ENCODE measurements around the gene OMA1.

The OMA1 gene

GRCh38 chr1:58546520-58547308 lies at the start of gene OMA1:
Gene OMA1, minus strand, starts transcription at chr1:58546726. Its CDS starts 7,432 bp downstream, at chr1:58539294.
- Histone ChIP-seq H3K27me3 (no peaks in the 10 kb centered on the region), H3K4me1 (peaks cover 0 to 12% (median 3%) of the 10 kb centered on the region in 4 donors), H3K9me3 (no peaks in the 10 kb centered on the region), H3K36me3 (no peaks in the 10 kb centered on the region), H3K27ac (peak within 1 kb of the TSS; percentile 99 to 100), H3K4me3 (peak within 1 kb of the TSS; percentile 77 to 95)
- DNase-seq: peak; percentile 96 to 99
- TF ChIP-seq CTCF (IDR thresholded peaks at IDR 0.05): peak; percentile 96 to 98
- intact Hi-C loops (cut with DNase I; ENCODE audit: low total_unique reads): loop anchor here (5.0 kb wide), 2 partner anchors 34 to 36 kb away; no protein-coding TSS in a partner anchor

DNA sequence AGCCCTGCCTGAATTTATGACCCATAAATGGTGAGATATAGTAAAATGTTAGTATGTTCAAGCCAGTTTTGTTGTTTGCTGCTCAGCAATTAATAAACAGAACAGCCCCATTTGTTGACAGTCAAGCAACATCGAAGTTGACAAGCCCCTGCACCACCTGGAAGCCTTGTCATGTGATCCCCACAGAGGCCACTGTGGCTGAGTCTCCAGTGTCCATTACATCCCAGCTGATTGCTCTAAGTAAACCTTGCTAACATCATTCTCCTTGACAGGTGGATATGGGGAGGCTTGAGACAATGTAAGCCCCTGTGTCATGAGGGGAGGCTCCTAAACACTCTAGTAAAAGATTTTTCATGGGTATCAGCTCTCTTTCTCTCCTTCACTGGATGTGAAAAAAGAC lies 48.0 kb upstream of the OMA1 start:
- Histone ChIP-seq H3K27ac (peak overlapping the region in 1 of 2 donors; percentile 16), H3K4me3 (no peak overlapping the region), H3K36me3 (no peaks in the 10 kb centered on the region), H3K4me1 (peaks cover 0 to 30% (median 22%) of the 10 kb centered on the region in 4 donors), H3K27me3 (no peaks in the 10 kb centered on the region), H3K9me3 (no peaks in the 10 kb centered on the region)
- DNase-seq: no peak
- TF ChIP-seq CTCF (IDR thresholded peaks at IDR 0.05): no peak
- intact Hi-C loops (cut with DNase I; ENCODE audit: low total_unique reads): no loop called here

- intact Hi-C loops (cut with DNase I; ENCODE audit: low total_unique reads): no loop called here
- peak; percentile 58 to 90 for DNase-seq
- Histone ChIP-seq H3K27ac (peak overlapping the region; percentile 59 to 72), H3K36me3 (no peaks in the 10 kb centered on the region), H3K9me3 (no peaks in the 10 kb centered on the region), H3K4me3 (no peak overlapping the region), H3K4me1 (peaks cover 0 to 30% (median 22%) of the 10 kb centered on the region in 4 donors), H3K27me3 (no peaks in the 10 kb centered on the region)
- no peak for TF ChIP-seq CTCF (IDR thresholded peaks at IDR 0.05)
These were observed 46.1 kb upstream of the OMA1 start for GRCh38 chr1:58592522-58593134.

- H3K36me3 ChIP-seq: no peaks in the 10 kb centered on the region
- intact Hi-C loops (cut with DNase I; ENCODE audit: low total_unique reads): no loop called here
- no peak for DNase-seq
- H3K4me1 ChIP-seq: peaks cover 0 to 28% (median 22%) of the 10 kb centered on the region in 4 donors
- no peaks in the 10 kb centered on the region for H3K27me3 ChIP-seq
- H3K4me3 ChIP-seq: no peak overlapping the region
- peak overlapping the region; percentile 59 to 72 for H3K27ac ChIP-seq
- no peak for TF ChIP-seq CTCF (IDR thresholded peaks at IDR 0.05)
- H3K9me3 ChIP-seq: no peaks in the 10 kb centered on the region
These were observed 45.3 kb upstream of the OMA1 start for GRCh38 chr1:58591806-58592205.

DNA sequence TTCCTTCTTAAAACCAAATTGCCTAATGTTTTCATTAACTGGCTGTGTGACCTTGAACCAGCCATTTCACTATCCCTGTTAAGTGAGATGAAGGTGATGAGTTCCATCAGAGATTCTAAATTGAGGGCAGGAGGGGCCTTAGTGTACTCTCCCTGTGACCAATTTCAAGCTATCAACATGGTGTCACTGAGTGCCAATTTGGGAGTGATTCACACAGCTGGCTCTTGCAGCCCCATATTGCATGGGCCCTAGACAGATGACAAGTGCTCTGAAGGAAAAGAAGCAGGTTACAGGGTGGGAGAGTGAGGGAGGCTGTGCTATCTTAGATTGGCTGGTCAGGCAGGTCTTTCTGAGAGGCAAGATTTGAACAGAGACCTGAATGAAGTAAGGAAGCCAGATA lies 43.5 kb upstream of the OMA1 start:
- Histone ChIP-seq H3K4me3 (no peak overlapping the region), H3K36me3 (no peaks in the 10 kb centered on the region), H3K9me3 (no peaks in the 10 kb centered on the region), H3K27ac (peak overlapping the region in 1 of 2 donors; percentile 3), H3K4me1 (peaks cover 6 to 43% (median 35%) of the 10 kb centered on the region in 4 donors), H3K27me3 (no peaks in the 10 kb centered on the region)
- no peak for TF ChIP-seq CTCF (IDR thresholded peaks at IDR 0.05)
- DNase-seq: no peak
- intact Hi-C loops (cut with DNase I; ENCODE audit: low total_unique reads): no loop called here

Data from tibial artery (tissue), 4 donors.